GM12865 (cell line): ENCODE results near the gene SMARCAD1.

Experiments
- DNase-seq: peaks from one replicate; pipeline ENCODE4 v3.0.0; 2010; ENCODE audit warnings: low read depth
- H3K4me3 ChIP-seq: 2 replicates; pipeline ENCODE4 v1.5.1; 2011; ENCODE audit warnings: mild to moderate bottlenecking, low read depth, low read length, control low read depth
- TF ChIP-seq, protein P1 (sequence below): IDR thresholded peaks from 2 replicates; pipeline ENCODE4 v1.5.1; 2011; ENCODE audit warnings: low read length, control low read depth, low read depth, inconsistent platforms; ENCODE audit not compliant: insufficient read depth; ENCODE audit errors: missing control alignments

The SMARCAD1 gene

DNA sequence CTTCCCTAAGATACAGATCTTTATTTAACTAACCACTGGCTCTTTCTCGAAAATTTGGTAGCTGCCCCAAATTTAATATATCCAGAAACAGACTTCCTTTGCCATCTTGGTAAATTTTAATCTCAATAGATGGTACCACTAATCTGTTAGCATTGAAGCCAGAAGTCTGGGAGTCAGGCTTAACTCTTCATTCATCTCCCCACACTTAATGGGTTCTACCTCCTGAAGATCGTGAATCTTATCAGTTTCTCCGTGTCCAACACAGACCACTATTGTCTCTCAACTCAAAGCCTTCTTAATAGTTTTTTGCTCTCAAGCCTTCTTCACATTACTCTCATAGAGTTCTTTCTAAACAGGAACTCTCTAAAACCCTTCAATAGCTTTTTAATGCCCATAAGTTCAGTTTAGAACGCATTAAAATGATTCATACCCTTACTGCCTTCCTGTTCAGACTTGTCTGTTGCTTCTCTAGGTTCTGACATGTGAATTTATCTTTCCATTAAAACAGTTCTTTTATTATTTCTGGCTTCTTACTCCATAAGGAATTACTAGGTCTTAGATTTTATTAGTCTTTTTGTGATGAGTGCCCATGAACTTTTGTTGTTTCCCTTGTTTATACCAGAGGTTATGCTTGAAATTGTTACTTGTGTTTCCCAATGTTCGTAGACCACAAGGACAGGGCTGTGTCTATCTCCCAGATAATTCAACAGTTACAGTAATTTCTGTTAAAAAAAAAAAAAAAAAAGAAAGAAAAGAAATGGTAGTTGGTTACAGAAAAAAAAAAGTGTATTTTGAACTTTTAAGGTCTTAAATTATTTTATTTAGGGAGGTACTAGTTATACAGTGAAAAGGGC lies 54.7 kb downstream of the SMARCAD1 start:
- DNase-seq: no peak
- TF ChIP-seq, protein P1, sequence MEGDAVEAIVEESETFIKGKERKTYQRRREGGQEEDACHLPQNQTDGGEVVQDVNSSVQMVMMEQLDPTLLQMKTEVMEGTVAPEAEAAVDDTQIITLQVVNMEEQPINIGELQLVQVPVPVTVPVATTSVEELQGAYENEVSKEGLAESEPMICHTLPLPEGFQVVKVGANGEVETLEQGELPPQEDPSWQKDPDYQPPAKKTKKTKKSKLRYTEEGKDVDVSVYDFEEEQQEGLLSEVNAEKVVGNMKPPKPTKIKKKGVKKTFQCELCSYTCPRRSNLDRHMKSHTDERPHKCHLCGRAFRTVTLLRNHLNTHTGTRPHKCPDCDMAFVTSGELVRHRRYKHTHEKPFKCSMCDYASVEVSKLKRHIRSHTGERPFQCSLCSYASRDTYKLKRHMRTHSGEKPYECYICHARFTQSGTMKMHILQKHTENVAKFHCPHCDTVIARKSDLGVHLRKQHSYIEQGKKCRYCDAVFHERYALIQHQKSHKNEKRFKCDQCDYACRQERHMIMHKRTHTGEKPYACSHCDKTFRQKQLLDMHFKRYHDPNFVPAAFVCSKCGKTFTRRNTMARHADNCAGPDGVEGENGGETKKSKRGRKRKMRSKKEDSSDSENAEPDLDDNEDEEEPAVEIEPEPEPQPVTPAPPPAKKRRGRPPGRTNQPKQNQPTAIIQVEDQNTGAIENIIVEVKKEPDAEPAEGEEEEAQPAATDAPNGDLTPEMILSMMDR: no peak

DNA sequence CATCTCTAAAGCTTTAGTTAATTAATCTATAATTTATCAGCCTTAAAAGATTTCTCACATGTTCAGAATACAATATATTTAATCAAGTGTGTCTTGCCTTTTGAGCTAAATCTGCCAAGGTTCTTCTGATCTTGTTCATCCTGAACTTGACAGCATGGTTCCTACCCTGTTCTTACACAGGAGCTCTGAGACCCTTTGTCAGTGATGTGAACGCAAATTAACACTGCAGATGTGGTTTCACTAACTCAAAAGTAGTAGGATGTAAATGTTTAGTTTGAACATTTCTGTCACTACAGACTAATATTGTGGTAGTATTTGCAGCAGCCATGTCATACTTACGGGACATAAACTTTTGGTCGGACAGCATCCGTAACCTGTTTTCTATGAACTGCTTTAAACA lies 59.4 kb downstream of the SMARCAD1 start:
- no peak overlapping the region for H3K4me3 ChIP-seq
- TF ChIP-seq, protein P1: no peak
- no peak for DNase-seq

More for the DNA sequence above, 54.7 kb downstream of the SMARCAD1 start:
- no peak overlapping the region for H3K4me3 ChIP-seq

DNA sequence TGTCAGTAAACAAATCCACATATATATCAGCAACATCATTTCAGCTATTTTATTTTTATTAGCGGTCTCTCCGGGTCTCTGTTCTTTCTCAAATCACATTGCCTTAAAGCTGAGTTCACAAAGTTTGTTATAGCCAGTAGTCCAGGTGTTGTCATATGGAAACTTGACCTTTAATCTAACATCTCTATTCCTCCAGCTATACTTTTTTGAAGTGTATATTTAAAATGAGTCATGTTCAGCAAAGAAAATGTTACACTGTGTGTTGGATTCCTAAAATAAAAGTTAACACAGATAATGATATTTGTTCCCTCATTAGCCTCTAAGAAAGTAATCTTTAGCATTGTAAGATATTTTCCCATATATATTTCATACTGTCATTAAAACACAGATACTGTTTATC lies 63.6 kb downstream of the SMARCAD1 start:
- H3K4me3 ChIP-seq: no peak overlapping the region
- TF ChIP-seq, protein P1: no peak
- DNase-seq: no peak

DNA sequence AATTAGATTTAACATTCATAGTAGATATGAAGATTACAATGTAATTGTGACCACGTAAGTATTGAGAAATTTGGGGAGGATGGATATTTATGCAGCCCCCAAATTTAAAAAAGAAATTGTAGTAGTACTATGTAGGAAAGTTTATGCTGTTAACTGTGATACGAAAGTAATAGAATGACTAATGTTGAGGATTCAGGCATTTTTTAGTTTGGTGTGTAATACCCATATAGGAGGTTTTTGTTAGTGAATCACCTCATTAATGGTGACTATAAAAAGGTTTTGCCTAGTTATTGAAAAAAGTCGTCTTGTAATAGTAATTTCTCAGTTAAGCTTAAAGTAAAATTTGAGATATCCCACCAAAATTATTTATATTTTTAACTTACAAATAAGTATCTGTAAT lies 67.2 kb downstream of the SMARCAD1 start:
- no peak for DNase-seq
- H3K4me3 ChIP-seq: no peak overlapping the region
- TF ChIP-seq, protein P1: no peak

DNA sequence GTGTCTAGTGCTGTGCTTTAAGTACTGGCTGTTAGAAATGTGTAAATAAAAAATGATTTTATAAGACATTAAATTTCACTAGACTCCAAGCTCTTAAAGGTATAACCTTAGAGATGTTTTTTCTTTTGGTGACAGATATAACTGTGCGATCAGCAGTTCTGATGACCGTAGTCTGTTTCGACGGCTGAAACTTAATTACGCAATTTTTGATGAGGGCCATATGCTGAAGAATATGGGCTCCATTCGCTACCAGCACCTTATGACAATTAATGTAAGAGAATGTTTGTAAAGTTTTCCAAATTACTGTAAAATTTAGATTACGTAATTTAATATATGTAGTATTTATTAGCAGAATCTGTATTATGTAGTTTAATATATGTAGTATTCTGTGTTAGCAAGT lies 68.5 kb downstream of the SMARCAD1 start:
- TF ChIP-seq, protein P1: no peak
- DNase-seq: no peak
- H3K4me3 ChIP-seq: no peak overlapping the region

DNA sequence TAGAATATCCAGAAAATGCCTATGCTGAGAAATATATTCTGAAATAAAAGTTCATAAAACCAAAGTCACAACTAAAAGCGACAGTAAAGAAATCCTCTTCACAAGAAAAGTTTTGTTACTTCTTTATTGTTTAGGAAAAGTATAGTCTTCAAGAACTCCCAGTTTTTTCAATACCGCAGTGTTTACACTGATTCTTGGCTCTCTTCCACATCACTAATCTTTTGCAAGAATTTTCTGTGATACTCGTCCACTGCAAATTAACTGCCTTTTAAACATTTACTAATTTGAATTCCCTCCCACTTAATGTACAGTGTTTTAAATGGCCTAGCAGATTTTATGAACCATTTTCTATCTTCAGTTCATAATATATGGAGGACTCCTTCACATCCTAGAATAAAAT lies 69.9 kb downstream of the SMARCAD1 start:
- no peak for DNase-seq
- TF ChIP-seq, protein P1: no peak
- H3K4me3 ChIP-seq: no peak overlapping the region

DNA sequence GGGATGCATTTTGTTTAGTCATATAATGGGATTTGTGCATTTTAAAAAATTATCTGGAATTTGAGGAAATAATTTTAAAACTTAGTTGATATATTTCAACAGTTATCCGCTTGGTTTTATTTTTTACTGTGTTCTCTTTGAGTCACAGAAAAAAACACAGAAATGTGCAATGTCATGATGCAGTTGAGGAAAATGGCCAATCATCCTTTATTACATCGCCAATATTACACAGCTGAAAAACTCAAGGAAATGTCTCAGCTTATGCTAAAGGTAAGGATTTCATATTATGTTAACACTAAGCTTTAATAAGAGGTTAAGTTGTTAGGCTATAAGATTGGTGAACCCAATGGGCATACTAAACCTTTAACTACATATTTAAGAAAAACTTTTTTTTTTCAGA lies 71.1 kb downstream of the SMARCAD1 start:
- no peak overlapping the region for H3K4me3 ChIP-seq
- no peak for DNase-seq
- TF ChIP-seq, protein P1: no peak
